Measurements from ENCODE around the gene EWSR1. TPM values are rescaled to one million over a fixed set of nuclear protein-coding genes. Genes with fewer than 3 reads are reported as not detected.
"Not testable (repeated sequence)": the region's sequence is repeated elsewhere in the genome, so short reads cannot be mapped to it uniquely, and the experiment has no call there.

Gene EWSR1
- 100 to 1,000 TPM; 313 to 369 (median 340) TPM for polyA plus RNA-seq (ENCODE audit: insufficient read depth in 1 of 5, insufficient read length in 5 of 5, low replicate concordance in 1 of 5)
- long read RNA-seq, donor 1, full-length matches to known transcripts, result 45 of 160 reads
- long read RNA-seq, donor 1, partial matches to known transcripts, result 108 of 160 reads
- long read RNA-seq, donor 1, other reads (novel, unspliced or antisense), result 7 of 160 reads
- long read RNA-seq, donor 2, transcript EWSR1-217 (8 exons, 3,231 nt), result minor isoform, 10 of 55 reads
- long read RNA-seq, donor 2, transcript EWSR1-206 (17 exons, 2,654 nt), result minor isoform, 8 of 55 reads
- long read RNA-seq, donor 2, transcript EWSR1-207 (17 exons, 2,207 nt), result major isoform, 16 of 55 reads
- long read RNA-seq, donor 2, partial matches to known transcripts, result 16 of 55 reads
- long read RNA-seq, donor 2, other reads (novel, unspliced or antisense), result 0 of 55 reads
- long read RNA-seq, donor 3, transcript EWSR1-206 (17 exons, 2,654 nt), result minor isoform, 7 of 150 reads
- long read RNA-seq, donor 3, transcript EWSR1-215 (8 exons, 2,630 nt), result major isoform, 12 of 150 reads
- long read RNA-seq, donor 3, transcript EWSR1-207 (17 exons, 2,207 nt), result minor isoform, 8 of 150 reads
- long read RNA-seq, donor 3, partial matches to known transcripts, result 117 of 150 reads
- long read RNA-seq, donor 3, other reads (novel, unspliced or antisense), result 0 of 150 reads
- long read RNA-seq, donor 4, transcript EWSR1-215 (8 exons, 2,630 nt), result major isoform, 6 of 113 reads
- long read RNA-seq, donor 4, transcript EWSR1-206 (17 exons, 2,654 nt), result minor isoform, 5 of 113 reads
- long read RNA-seq, donor 4, partial matches to known transcripts, result 85 of 113 reads
- long read RNA-seq, donor 4, other reads (novel, unspliced or antisense), result 12 of 113 reads
- long read RNA-seq, donor 5, transcript EWSR1-206 (17 exons, 2,654 nt), result minor isoform, 6 of 177 reads
- long read RNA-seq, donor 5, transcript EWSR1-207 (17 exons, 2,207 nt), result major isoform, 15 of 177 reads
- long read RNA-seq, donor 5, transcript EWSR1-215 (8 exons, 2,630 nt), result minor isoform, 8 of 177 reads
- long read RNA-seq, donor 5, partial matches to known transcripts, result 144 of 177 reads
- long read RNA-seq, donor 5, other reads (novel, unspliced or antisense), result 0 of 177 reads
- long read RNA-seq, donor 6, transcript EWSR1-207 (17 exons, 2,207 nt), result major isoform, 18 of 145 reads
- long read RNA-seq, donor 6, transcript EWSR1-206 (17 exons, 2,654 nt), result minor isoform, 15 of 145 reads
- long read RNA-seq, donor 6, transcript EWSR1-215 (8 exons, 2,630 nt), result minor isoform, 7 of 145 reads
- long read RNA-seq, donor 6, transcript EWSR1-217 (8 exons, 3,231 nt), result minor isoform, 8 of 145 reads
- long read RNA-seq, donor 6, partial matches to known transcripts, result 90 of 145 reads
- long read RNA-seq, donor 6, other reads (novel, unspliced or antisense), result 6 of 145 reads
- long read RNA-seq, donor 7, transcript EWSR1-215 (8 exons, 2,630 nt), result minor isoform, 5 of 95 reads
- long read RNA-seq, donor 7, transcript EWSR1-217 (8 exons, 3,231 nt), result minor isoform, 16 of 95 reads
- long read RNA-seq, donor 7, transcript EWSR1-206 (17 exons, 2,654 nt), result minor isoform, 11 of 95 reads
- long read RNA-seq, donor 7, transcript EWSR1-207 (17 exons, 2,207 nt), result major isoform, 21 of 95 reads
- long read RNA-seq, donor 7, partial matches to known transcripts, result 34 of 95 reads
- long read RNA-seq, donor 7, other reads (novel, unspliced or antisense), result 6 of 95 reads
- long read RNA-seq, donor 8, transcript EWSR1-207 (17 exons, 2,207 nt), result major isoform, 8 of 50 reads
- long read RNA-seq, donor 8, partial matches to known transcripts, result 34 of 50 reads
- long read RNA-seq, donor 8, other reads (novel, unspliced or antisense), result 0 of 50 reads

- DNase-seq, result peak; percentile 96 to 97
Observed at GRCh38 chr22:29267858-29268510, at the start of gene EWSR1, which contains the start of gene RHBDD3. Gene EWSR1, plus strand, starts transcription at chr22:29268268. Its CDS starts 69 bp downstream, at chr22:29268337. Gene RHBDD3, minus strand, starts transcription at chr22:29267981. Its CDS starts 2,355 bp downstream, at chr22:29265626.

GRCh38 chr22:29218758-29219408 is 49.2 kb upstream of the EWSR1 start:
- DNase-seq, result no peak

- not testable (repeated sequence) for DNase-seq
Observed at GRCh38 chr22:29219409-29219782, 48.7 kb upstream of the EWSR1 start.

DNA sequence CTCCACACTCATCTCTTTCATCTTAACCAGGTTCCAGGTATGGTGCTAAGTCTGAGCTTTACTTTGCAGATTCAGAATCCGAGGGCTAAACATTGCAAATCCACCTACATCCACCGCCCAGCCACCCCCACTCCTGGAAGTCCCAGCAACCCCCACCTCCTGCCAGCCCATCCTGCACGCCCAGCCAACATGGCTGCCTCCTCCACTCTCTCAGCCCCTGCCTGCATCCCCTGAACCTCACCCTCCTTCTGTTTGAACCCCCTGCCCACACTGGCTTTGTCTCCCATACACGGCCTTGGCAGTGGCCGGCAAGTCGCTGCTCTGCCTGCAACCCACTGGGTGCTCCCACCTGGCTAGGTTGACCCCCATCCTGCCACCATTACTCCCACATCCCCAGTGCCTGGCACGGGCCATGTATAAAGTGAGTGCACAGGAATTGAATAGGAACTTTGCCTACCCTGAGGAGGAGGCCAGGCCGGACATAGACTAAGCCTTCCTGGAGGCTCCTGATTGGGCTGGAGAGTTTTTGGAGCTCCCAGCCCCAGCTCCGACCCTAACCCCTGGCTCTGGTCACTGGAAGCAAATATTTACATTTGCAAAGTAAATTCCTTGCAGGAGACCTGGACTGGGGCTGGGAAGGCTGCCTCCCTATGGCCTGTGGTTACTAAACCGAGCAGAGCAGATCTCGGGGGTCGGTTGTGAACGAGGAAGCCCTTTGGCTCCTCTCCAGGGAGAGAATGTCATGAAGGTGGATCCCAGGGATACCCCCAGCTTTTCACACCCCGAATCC is 48.0 kb upstream of the EWSR1 start:
- no peak for DNase-seq

- peak; percentile 78 to 80 for DNase-seq
Observed at GRCh38 chr22:29224121-29224858, 43.8 kb upstream of the EWSR1 start.

- no peak for DNase-seq
Observed at GRCh38 chr22:29224859-29225410, 43.1 kb upstream of the EWSR1 start.

GRCh38 chr22:29225422-29226090 is 42.5 kb upstream of the EWSR1 start:
- DNase-seq, result peak; percentile 84

GRCh38 chr22:29226351-29226981 is 41.6 kb upstream of the EWSR1 start:
- no peak for DNase-seq

DNA sequence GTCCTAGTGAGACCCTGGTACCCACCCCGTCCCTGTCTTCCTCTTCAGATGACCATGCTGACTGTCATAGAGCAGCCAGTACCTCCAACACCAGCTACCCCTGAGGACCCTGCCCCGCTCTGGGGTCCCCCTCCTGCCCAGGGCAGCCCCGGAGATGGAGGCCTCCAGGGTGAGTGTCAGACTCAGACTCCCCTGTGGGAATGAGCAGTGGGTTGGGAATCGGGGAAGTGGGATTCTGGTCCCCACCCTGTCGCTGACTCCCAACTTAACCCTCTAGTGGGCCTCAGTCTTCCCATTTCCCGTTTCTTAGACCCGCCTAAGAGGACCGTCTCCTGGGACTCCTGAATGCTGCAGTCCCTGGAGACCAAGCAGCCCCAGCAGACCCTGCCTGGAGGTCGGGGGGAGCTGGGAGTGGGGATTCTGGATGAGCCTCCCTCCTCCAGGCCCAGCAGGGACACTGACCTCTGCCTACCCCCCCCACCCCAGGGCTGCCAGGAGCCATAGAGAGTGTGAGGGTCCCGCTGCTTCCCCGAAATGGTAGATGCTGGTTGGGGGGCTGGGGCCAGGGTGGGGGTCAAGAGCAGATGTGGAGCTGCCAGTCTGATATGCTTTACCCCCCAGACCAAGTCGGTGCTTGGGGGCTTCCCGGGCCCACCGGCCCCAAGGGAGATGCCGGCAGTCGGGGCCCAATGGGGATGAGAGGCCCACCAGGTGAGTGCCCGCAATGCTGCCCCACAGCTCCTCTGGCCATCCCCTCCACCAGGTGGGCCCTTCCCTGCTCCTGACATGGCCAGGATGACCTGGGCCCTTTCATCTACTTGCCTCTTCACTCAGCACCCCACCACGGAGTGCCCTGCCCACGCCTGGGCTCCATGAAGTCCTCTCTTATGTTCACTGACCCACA is 36.8 kb upstream of the EWSR1 start:
- no peak for DNase-seq

- peak in 1 of 2 donors; percentile 36 for DNase-seq
Observed at GRCh38 chr22:29231971-29232959, 35.8 kb upstream of the EWSR1 start.

DNA sequence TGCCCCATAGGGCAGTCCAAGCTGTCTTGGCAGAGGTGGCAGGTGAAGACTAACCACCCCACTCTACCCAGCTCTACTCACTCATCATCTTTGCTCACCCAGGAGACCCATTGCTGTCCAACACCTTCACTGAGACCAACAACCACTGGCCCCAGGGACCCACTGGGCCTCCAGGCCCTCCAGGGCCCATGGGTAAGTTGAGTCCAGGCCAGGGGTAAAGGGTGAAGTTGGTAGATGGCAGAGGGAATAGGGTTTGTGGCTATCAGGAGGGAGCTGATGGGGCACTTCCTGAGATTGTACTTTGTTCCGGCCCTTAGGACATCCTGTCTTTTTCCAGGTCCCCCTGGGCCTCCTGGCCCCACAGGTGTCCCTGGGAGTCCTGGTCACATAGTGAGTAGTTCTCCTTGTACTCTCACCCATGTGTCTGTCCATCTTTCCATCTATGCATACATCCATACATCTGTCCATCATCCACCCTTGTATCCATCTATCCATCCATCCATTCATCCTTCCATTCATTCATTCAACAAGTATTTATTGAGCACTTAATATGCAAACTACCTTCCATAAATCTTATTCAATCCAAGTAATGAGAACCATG is 34.7 kb upstream of the EWSR1 start:
- no peak for DNase-seq

- DNase-seq, result not testable (repeated sequence)
Observed at GRCh38 chr22:29240481-29240880, 27.6 kb upstream of the EWSR1 start.

- DNase-seq, result no peak
Observed at GRCh38 chr22:29243874-29244446, 24.1 kb upstream of the EWSR1 start.

Measured in right lung (tissue), 10 donors.